HAP-1 (cell line): ENCODE measurements around the gene PODXL2.

Experiments
- DNase-seq, 2 experiments: peaks; one replicate each; pipeline ENCODE4 v3.0.0-alpha.2; 2016 to 2020; ENCODE audit warnings: low spot score in 2 of 2
- H3K27me3 ChIP-seq: fragments of 250-450 bp; sonication (Bioruptor Pico); 2 replicates; pipeline ENCODE4 v1.5.1; 2020; ENCODE audit warnings: low read depth, mild to moderate bottlenecking, moderate library complexity
- H3K36me3 ChIP-seq: fragments of 250-450 bp; sonication (Bioruptor Pico); replicated peaks from 2 replicates; pipeline ENCODE4 v1.5.1; 2020; ENCODE audit warnings: mild to moderate bottlenecking
- H3K4me1 ChIP-seq: fragments of 250-450 bp; sonication (Bioruptor Pico); 2 replicates; pipeline ENCODE4 v1.5.1; 2020; ENCODE audit warnings: mild to moderate bottlenecking
- H3K4me3 ChIP-seq: fragments of 250-450 bp; sonication (Bioruptor Pico); 2 replicates; pipeline ENCODE4 v1.5.1; 2020; ENCODE audit warnings: mild to moderate bottlenecking, moderate library complexity
- H3K9me3 ChIP-seq: fragments of 250-450 bp; sonication (Bioruptor Pico); 2 replicates; pipeline ENCODE4 v1.5.1; 2020; ENCODE audit warnings: mild to moderate bottlenecking, moderate library complexity
- in situ Hi-C: fragments of 300-500 bp; cut with MboI; formaldehyde crosslinking; loops from 3 replicates; pipeline ENCODE4 v1.14.3; 2020; ENCODE audit warnings: low sequenced_read_pairs, inconsistent platforms, mixed read lengths

PODXL2 gene

GRCh38 chr3:127715532-127715931 lies 86.5 kb downstream of the PODXL2 start:
- H3K9me3 ChIP-seq = no peaks in the 10 kb centered on the region
- in situ Hi-C loops = no loop called here
- H3K4me3 ChIP-seq = no peak overlapping the region
- H3K27me3 ChIP-seq = peaks cover 6% of the 10 kb centered on the region
- H3K4me1 ChIP-seq = no peaks in the 10 kb centered on the region
- no peaks in the 10 kb centered on the region for H3K36me3 ChIP-seq
- DNase-seq = no peak

- Histone ChIP-seq H3K9me3 (no peaks in the 10 kb centered on the region), H3K4me3 (no peak overlapping the region)
- in situ Hi-C loops = no loop called here
Observed at GRCh38 chr3:127716384-127716783, 87.4 kb downstream of the PODXL2 start.

GRCh38 chr3:127717357-127718244 lies 88.6 kb downstream of the PODXL2 start:
- H3K36me3 ChIP-seq = no peaks in the 10 kb centered on the region
- no peaks in the 10 kb centered on the region for H3K9me3 ChIP-seq
- no peaks in the 10 kb centered on the region for H3K4me1 ChIP-seq
- peaks cover 6% of the 10 kb centered on the region for H3K27me3 ChIP-seq
- DNase-seq = no peak
- in situ Hi-C loops = no loop called here
- no peak overlapping the region for H3K4me3 ChIP-seq

More at GRCh38 chr3:127716384-127716783, 87.4 kb downstream of the PODXL2 start:
- Histone ChIP-seq H3K27me3 (peaks cover 6% of the 10 kb centered on the region), H3K36me3 (no peaks in the 10 kb centered on the region), H3K4me1 (no peaks in the 10 kb centered on the region)
- DNase-seq = no peak

- in situ Hi-C loops = no loop called here
Observed at GRCh38 chr3:127718245-127718915, 89.4 kb downstream of the PODXL2 start.

GRCh38 chr3:127718916-127719290 lies 89.9 kb downstream of the PODXL2 start:
- Histone ChIP-seq H3K4me3 (no peak overlapping the region), H3K36me3 (no peaks in the 10 kb centered on the region), H3K9me3 (no peaks in the 10 kb centered on the region), H3K4me1 (no peaks in the 10 kb centered on the region), H3K27me3 (peaks cover 6% of the 10 kb centered on the region)
- in situ Hi-C loops = no loop called here
- DNase-seq = no peak

More at GRCh38 chr3:127718245-127718915, 89.4 kb downstream of the PODXL2 start:
- Histone ChIP-seq H3K4me3 (no peak overlapping the region), H3K27me3 (peaks cover 6% of the 10 kb centered on the region), H3K36me3 (no peaks in the 10 kb centered on the region), H3K4me1 (no peaks in the 10 kb centered on the region), H3K9me3 (no peaks in the 10 kb centered on the region)
- DNase-seq = no peak

- H3K4me1 ChIP-seq = no peaks in the 10 kb centered on the region
- in situ Hi-C loops = no loop called here
- no peak for DNase-seq
- H3K27me3 ChIP-seq = peaks cover 6% of the 10 kb centered on the region
- H3K4me3 ChIP-seq = no peak overlapping the region
- no peaks in the 10 kb centered on the region for H3K36me3 ChIP-seq
- H3K9me3 ChIP-seq = no peaks in the 10 kb centered on the region
Observed at GRCh38 chr3:127719369-127719768, 90.4 kb downstream of the PODXL2 start.

- no peaks in the 10 kb centered on the region for H3K36me3 ChIP-seq
- H3K27me3 ChIP-seq = peaks cover 6% of the 10 kb centered on the region
- no peak for DNase-seq
- no peaks in the 10 kb centered on the region for H3K9me3 ChIP-seq
- no peak overlapping the region for H3K4me3 ChIP-seq
- in situ Hi-C loops = no loop called here
- H3K4me1 ChIP-seq = no peaks in the 10 kb centered on the region
Observed at GRCh38 chr3:127720161-127720823, 91.3 kb downstream of the PODXL2 start.

- Histone ChIP-seq H3K4me3 (no peak overlapping the region), H3K9me3 (no peaks in the 10 kb centered on the region), H3K36me3 (no peaks in the 10 kb centered on the region), H3K4me1 (no peaks in the 10 kb centered on the region), H3K27me3 (peaks cover 3% of the 10 kb centered on the region)
- DNase-seq = no peak
- in situ Hi-C loops = no loop called here
Observed at GRCh38 chr3:127720985-127721935, 92.3 kb downstream of the PODXL2 start.

- DNase-seq = no peak
- no peak overlapping the region for H3K4me3 ChIP-seq
- no peaks in the 10 kb centered on the region for H3K4me1 ChIP-seq
- no peaks in the 10 kb centered on the region for H3K9me3 ChIP-seq
- H3K27me3 ChIP-seq = no peaks in the 10 kb centered on the region; the same call in none of the 2 replicates
- no peaks in the 10 kb centered on the region for H3K36me3 ChIP-seq
- in situ Hi-C loops = no loop called here
Observed at GRCh38 chr3:127722091-127722784, 93.3 kb downstream of the PODXL2 start.
